HUES64 (cell line): ENCODE data around the gene THEM4.

ENCODE experiments used
- H3K27ac ChIP-seq: 2 replicates; pipeline ENCODE4 v1.7.0; 2013; ENCODE audit warnings: low read depth, low read length, inconsistent platforms
- H3K27me3 ChIP-seq: 2 replicates; pipeline ENCODE4 v1.6.1; 2013; ENCODE audit warnings: mild to moderate bottlenecking, low read length; ENCODE audit not compliant: insufficient read depth
- H3K36me3 ChIP-seq: 2 replicates; pipeline ENCODE4 v1.6.1; 2013; ENCODE audit warnings: mild to moderate bottlenecking, low read length; ENCODE audit not compliant: insufficient read depth
- H3K4me1 ChIP-seq: 2 replicates; pipeline ENCODE4 v1.6.1; 2013; ENCODE audit warnings: mild to moderate bottlenecking, low read length, moderate library complexity; ENCODE audit not compliant: insufficient read depth
- H3K4me3 ChIP-seq: 2 replicates; pipeline ENCODE4 v1.5.1; 2013; ENCODE audit warnings: mild to moderate bottlenecking, low read length, moderate library complexity
- H3K9ac ChIP-seq: 2 replicates; pipeline ENCODE4 v1.6.1; 2013; ENCODE audit warnings: mild to moderate bottlenecking, low read depth, low read length
- H3K9me3 ChIP-seq: 2 replicates; pipeline ENCODE4 v1.6.1; 2013; ENCODE audit warnings: low read depth, low read length; ENCODE audit not compliant: insufficient read depth
- WGBS: fragments of 150-250, 120-280 bp; methylation state at CpG from one replicate; pipeline ENCODE4 v1.1.7; 2013; ENCODE audit warnings: missing lambda C conversion rate; 5-methylcytosine and 5-hydroxymethylcytosine counted together

The THEM4 gene

GRCh38 chr1:151843398-151843797, 65.9 kb downstream of the THEM4 start:
- Histone ChIP-seq H3K27ac (no peak overlapping the region), H3K27me3 (peaks cover 22% of the 10 kb centered on the region), H3K4me1 (peaks cover 23% of the 10 kb centered on the region), H3K9ac (no peak overlapping the region), H3K36me3 (no peaks in the 10 kb centered on the region), H3K9me3 (no peaks in the 10 kb centered on the region), H3K4me3 (no peak overlapping the region)
- WGBS: 93% methylated on average over 2 of the region's 2 CpGs

GRCh38 chr1:151841141-151841540, 68.2 kb downstream of the THEM4 start:
- peaks cover 19% of the 10 kb centered on the region for H3K4me1 ChIP-seq
- no peak overlapping the region for H3K27ac ChIP-seq
- H3K9ac ChIP-seq: no peak overlapping the region
- H3K36me3 ChIP-seq: no peaks in the 10 kb centered on the region
- 73% methylated on average over 2 of the region's 2 CpGs for WGBS
- H3K4me3 ChIP-seq: no peak overlapping the region
- H3K9me3 ChIP-seq: no peaks in the 10 kb centered on the region
- peaks cover 41% of the 10 kb centered on the region for H3K27me3 ChIP-seq

- Histone ChIP-seq H3K4me1 (peaks cover 17% of the 10 kb centered on the region), H3K27ac (no peak overlapping the region), H3K9ac (peak overlapping the region; percentile 86), H3K27me3 (peaks cover 41% of the 10 kb centered on the region), H3K4me3 (peak overlapping the region; percentile 61), H3K36me3 (no peaks in the 10 kb centered on the region), H3K9me3 (no peaks in the 10 kb centered on the region)
Measured at GRCh38 chr1:151840421-151840820, 68.9 kb downstream of the THEM4 start.

GRCh38 chr1:151839457-151840403, 69.6 kb downstream of the THEM4 start, which contains the start of gene C2CD4D:
Gene C2CD4D (minus strand): TSS chr1:151839820. CDS start chr1:151838989, 831 bp downstream.
- H3K27me3 ChIP-seq: peaks cover 41% of the 10 kb centered on the region
- H3K9me3 ChIP-seq: no peaks in the 10 kb centered on the region
- H3K4me3 ChIP-seq: peak within 1 kb of the TSS; percentile 61
- H3K4me1 ChIP-seq: peaks cover 16% of the 10 kb centered on the region
- peak within 1 kb of the TSS; percentile 73 for H3K27ac ChIP-seq
- no peaks in the 10 kb centered on the region for H3K36me3 ChIP-seq
- peak within 1 kb of the TSS; percentile 86 for H3K9ac ChIP-seq
- WGBS: 3% methylated on average over 47 of the region's 47 CpGs

GRCh38 chr1:151839082-151839412, 70.3 kb downstream of the THEM4 start:
- no peaks in the 10 kb centered on the region for H3K36me3 ChIP-seq

GRCh38 chr1:151838222-151839081, 70.9 kb downstream of the THEM4 start:
- H3K4me1 ChIP-seq: peaks cover 13% of the 10 kb centered on the region
- H3K27ac ChIP-seq: no peak overlapping the region
- H3K36me3 ChIP-seq: no peaks in the 10 kb centered on the region
- H3K9me3 ChIP-seq: no peaks in the 10 kb centered on the region
- under 1% methylated on average over 112 of the region's 117 CpGs for WGBS
- H3K27me3 ChIP-seq: peaks cover 41% of the 10 kb centered on the region
- peak overlapping the region; percentile 61 for H3K4me3 ChIP-seq
- peak overlapping the region; percentile 59 for H3K9ac ChIP-seq

More at GRCh38 chr1:151839082-151839412, 70.3 kb downstream of the THEM4 start:
- H3K9ac ChIP-seq: peak overlapping the region; percentile 59
- H3K27ac ChIP-seq: no peak overlapping the region
- H3K4me1 ChIP-seq: peaks cover 13% of the 10 kb centered on the region
- H3K9me3 ChIP-seq: no peaks in the 10 kb centered on the region
- H3K4me3 ChIP-seq: peak overlapping the region; percentile 61
- WGBS: 4% methylated on average over 16 of the region's 16 CpGs
- H3K27me3 ChIP-seq: peaks cover 41% of the 10 kb centered on the region

- 7% methylated on average over 26 of the region's 26 CpGs for whole genome bisulfite sequencing
- Histone ChIP-seq H3K4me1 (peaks cover 13% of the 10 kb centered on the region), H3K9ac (peak overlapping the region; percentile 59)
Measured at GRCh38 chr1:151837884-151838221, 71.5 kb downstream of the THEM4 start.

GRCh38 chr1:151837197-151837596, 72.1 kb downstream of the THEM4 start:
- Histone ChIP-seq H3K27me3 (peaks cover 41% of the 10 kb centered on the region), H3K4me3 (no peak overlapping the region), H3K36me3 (no peaks in the 10 kb centered on the region), H3K9ac (no peak overlapping the region), H3K9me3 (no peaks in the 10 kb centered on the region), H3K4me1 (peaks cover 13% of the 10 kb centered on the region), H3K27ac (no peak overlapping the region)
- WGBS: 89% methylated on average over 3 of the region's 3 CpGs

More at GRCh38 chr1:151837884-151838221, 71.5 kb downstream of the THEM4 start:
- Histone ChIP-seq H3K9me3 (no peaks in the 10 kb centered on the region), H3K27ac (no peak overlapping the region), H3K36me3 (no peaks in the 10 kb centered on the region), H3K4me3 (peak overlapping the region; percentile 61), H3K27me3 (peaks cover 41% of the 10 kb centered on the region)

- H3K27me3 ChIP-seq: peaks cover 36% of the 10 kb centered on the region
- WGBS: 91% methylated on average over 4 of the region's 7 CpGs
- no peaks in the 10 kb centered on the region for H3K36me3 ChIP-seq
- no peak overlapping the region for H3K27ac ChIP-seq
- H3K4me3 ChIP-seq: no peak overlapping the region
- peaks cover 10% of the 10 kb centered on the region for H3K4me1 ChIP-seq
- no peak overlapping the region for H3K9ac ChIP-seq
- no peaks in the 10 kb centered on the region for H3K9me3 ChIP-seq
Measured at GRCh38 chr1:151835596-151835995, 73.7 kb downstream of the THEM4 start.

GRCh38 chr1:151834239-151834638, 75.1 kb downstream of the THEM4 start:
- H3K4me3 ChIP-seq: no peak overlapping the region
- no peak overlapping the region for H3K9ac ChIP-seq
- H3K27me3 ChIP-seq: peaks cover 28% of the 10 kb centered on the region
- peaks cover 17% of the 10 kb centered on the region for H3K4me1 ChIP-seq
- 92% methylated on average over 2 of the region's 3 CpGs for WGBS
- no peaks in the 10 kb centered on the region for H3K9me3 ChIP-seq
- no peaks in the 10 kb centered on the region for H3K36me3 ChIP-seq
- H3K27ac ChIP-seq: no peak overlapping the region
